Uterus (tissue), 2 donors: ENCODE results near the gene BRAT1.

Experiments
- POLR2A ChIP-seq, 2 donors: fragments of 450-650 bp; IDR thresholded peaks; one replicate each; pipeline ENCODE4 v1.6.1; 2016; ENCODE audit warnings: antibody characterized with exemption in 2 of 2, mild to moderate bottlenecking in 1 of 2, moderate library complexity in 1 of 2
- TF ChIP-seq, protein P1 (sequence below), 4 experiments: fragments of 200-600 bp in 2 of 4; fragments of 450-650 bp in 2 of 4; sonication (generic) in 2 of 4; IDR thresholded peaks; one replicate each; pipeline ENCODE4 v1.5.1; 2016 to 2019; ENCODE audit warnings: antibody characterized with exemption in 4 of 4, mild to moderate bottlenecking in 2 of 4, moderate library complexity in 1 of 4

- TF ChIP-seq POLR2A (IDR thresholded peaks at IDR 0.05) = no peak
- TF ChIP-seq, protein P1, sequence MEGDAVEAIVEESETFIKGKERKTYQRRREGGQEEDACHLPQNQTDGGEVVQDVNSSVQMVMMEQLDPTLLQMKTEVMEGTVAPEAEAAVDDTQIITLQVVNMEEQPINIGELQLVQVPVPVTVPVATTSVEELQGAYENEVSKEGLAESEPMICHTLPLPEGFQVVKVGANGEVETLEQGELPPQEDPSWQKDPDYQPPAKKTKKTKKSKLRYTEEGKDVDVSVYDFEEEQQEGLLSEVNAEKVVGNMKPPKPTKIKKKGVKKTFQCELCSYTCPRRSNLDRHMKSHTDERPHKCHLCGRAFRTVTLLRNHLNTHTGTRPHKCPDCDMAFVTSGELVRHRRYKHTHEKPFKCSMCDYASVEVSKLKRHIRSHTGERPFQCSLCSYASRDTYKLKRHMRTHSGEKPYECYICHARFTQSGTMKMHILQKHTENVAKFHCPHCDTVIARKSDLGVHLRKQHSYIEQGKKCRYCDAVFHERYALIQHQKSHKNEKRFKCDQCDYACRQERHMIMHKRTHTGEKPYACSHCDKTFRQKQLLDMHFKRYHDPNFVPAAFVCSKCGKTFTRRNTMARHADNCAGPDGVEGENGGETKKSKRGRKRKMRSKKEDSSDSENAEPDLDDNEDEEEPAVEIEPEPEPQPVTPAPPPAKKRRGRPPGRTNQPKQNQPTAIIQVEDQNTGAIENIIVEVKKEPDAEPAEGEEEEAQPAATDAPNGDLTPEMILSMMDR (IDR thresholded peaks at IDR 0.05) = no peak
These were observed 67.1 kb downstream of the BRAT1 start for GRCh38 chr7:2488272-2488645.
